B cell (primary cell): ENCODE measurements around the gene ATP1A4. TPM values are rescaled to one million over a fixed set of nuclear protein-coding genes. Genes with fewer than 3 reads are reported as not detected.

Experiments used
- ATAC-seq: fragments of 200-7000 bp; cut with Tn5 transposase; one replicate; pipeline ENCODE4 v1.10.0; 2021; ENCODE audit warnings: low read depth, mild to moderate bottlenecking, moderate number of reproducible peaks, moderate library complexity
- CTCF ChIA-PET: fragments of 350-600 bp; sonication (Branson Sonifier 250); formaldehyde crosslinking; loops from one replicate; lab custom pipeline; 2021; ENCODE audit warnings: antibody characterized with exemption, inconsistent platforms; lab: Charles Lee
- POLR2A ChIA-PET: fragments of 350-600 bp; sonication (Branson Sonifier 250); formaldehyde crosslinking; loops from one replicate; lab custom pipeline; 2021; ENCODE audit warnings: antibody characterized with exemption; lab: Charles Lee
- DNase-seq: peaks from one replicate; pipeline ENCODE4 v3.0.0; 2013
- H2AFZ ChIP-seq: 2 replicates; pipeline ENCODE4 v1.6.1; 2012; ENCODE audit warnings: mild to moderate bottlenecking, low read depth, low read length; ENCODE audit not compliant: insufficient read depth, poor library complexity, severe bottlenecking
- H3K27ac ChIP-seq, 2 donors: 1 replicate in 1 of 2; 2 replicates in 1 of 2; pipeline ENCODE4 v1.5.1; 2012 to 2013; ENCODE audit warnings: low read length in 2 of 2, mild to moderate bottlenecking in 2 of 2, moderate library complexity in 1 of 2
- H3K27me3 ChIP-seq, 4 experiments: fragments of 200-600 bp in 1 of 4; sonication (generic) in 1 of 4; replicated peaks in 1 of 4; 1 replicate in 2 of 4; 2 replicates in 2 of 4; pipeline versions ENCODE4 v1.6.1 to v1.7.0; 2013 to 2016; ENCODE audit warnings: low read length in 3 of 4, mild to moderate bottlenecking in 2 of 4, mixed read lengths in 1 of 4, moderate library complexity in 1 of 4; ENCODE audit not compliant: insufficient read depth in 4 of 4, control insufficient read depth in 3 of 4; ENCODE audit errors: control extremely low read depth in 1 of 4
- H3K36me3 ChIP-seq, 2 experiments: replicated peaks in 1 of 2; 1 replicate in 1 of 2; 2 replicates in 1 of 2; pipeline versions ENCODE4 v1.6.1 to v1.7.1; 2013; ENCODE audit warnings: low read length in 1 of 2; ENCODE audit not compliant: insufficient read depth in 2 of 2, control insufficient read depth in 1 of 2; ENCODE audit errors: control extremely low read depth in 1 of 2, extremely low read depth in 1 of 2
- H3K4me1 ChIP-seq, 2 donors: fragments of 200-600 bp in 1 of 2; sonication (generic) in 1 of 2; 1 replicate in 1 of 2; 2 replicates in 1 of 2; pipeline versions ENCODE4 v1.5.1 to v1.6.1; 2013 to 2017; ENCODE audit warnings: low read length in 2 of 2; ENCODE audit not compliant: control insufficient read depth in 2 of 2, insufficient read depth in 2 of 2
- H3K4me2 ChIP-seq: replicated peaks from 2 replicates; pipeline ENCODE3; 2012; ENCODE audit warnings: mild to moderate bottlenecking, low read depth, low read length; ENCODE audit not compliant: poor library complexity, severe bottlenecking
- H3K4me3 ChIP-seq, 5 experiments: fragments of 200-600 bp in 1 of 5; sonication (generic) in 1 of 5; 1 replicate in 3 of 5; 2 replicates in 2 of 5; pipeline versions ENCODE4 v1.5.1 to v1.7.0; 2011 to 2016; ENCODE audit warnings: low read length in 4 of 5, mild to moderate bottlenecking in 4 of 5, low read depth in 2 of 5, control low read depth in 1 of 5, moderate library complexity in 1 of 5; ENCODE audit not compliant: insufficient read depth in 1 of 5; ENCODE audit errors: control extremely low read depth in 1 of 5, extremely low read depth in 1 of 5
- H3K79me2 ChIP-seq: fragments of 200-600 bp; sonication (generic); one replicate; pipeline ENCODE4 v1.6.0; 2016; ENCODE audit warnings: low read length; ENCODE audit not compliant: control insufficient read depth, insufficient read depth
- H3K9ac ChIP-seq: fragments of 200-600 bp; sonication (generic); 2 replicates; pipeline ENCODE4 v1.6.1; 2017; ENCODE audit warnings: mild to moderate bottlenecking, low read length, moderate library complexity
- H3K9me3 ChIP-seq, 3 donors: one replicate each; pipeline versions ENCODE4 v1.6.1 to v1.7.1; 2013; ENCODE audit warnings: low read length in 2 of 3; ENCODE audit not compliant: control insufficient read depth in 2 of 3, insufficient read depth in 1 of 3; ENCODE audit errors: control extremely low read depth in 1 of 3
- H4K20me1 ChIP-seq: 2 replicates; pipeline ENCODE4 v1.6.0; 2012; ENCODE audit warnings: mild to moderate bottlenecking, low read length; ENCODE audit not compliant: insufficient read depth, control insufficient read depth, poor library complexity, severe bottlenecking
- H3K27ac Mint-ChIP-seq: one replicate; pipeline ENCODE4 v1.8.0; 2021; ENCODE audit warnings: mixed read lengths
- H3K27me3 Mint-ChIP-seq: one replicate; pipeline ENCODE4 v1.8.0; 2021; ENCODE audit warnings: mixed read lengths
- H3K4me1 Mint-ChIP-seq: one replicate; pipeline ENCODE4 v1.8.0; 2021; ENCODE audit warnings: mixed read lengths
- H3K4me3 Mint-ChIP-seq: one replicate; pipeline ENCODE4 v1.8.0; 2021; ENCODE audit warnings: mixed read lengths
- H3K9me3 Mint-ChIP-seq: one replicate; pipeline ENCODE4 v1.8.0; 2022; ENCODE audit warnings: mixed read lengths; ENCODE audit not compliant: insufficient read depth
- CTCF ChIP-seq: fragments of 200-600 bp; IDR thresholded peaks from one replicate; pipeline ENCODE4 v1.8.0; 2022; ENCODE audit warnings: antibody characterized with exemption, mild to moderate bottlenecking
- EZH2 ChIP-seq: IDR thresholded peaks from 2 replicates; pipeline ENCODE4 v1.6.1; 2012; ENCODE audit warnings: borderline replicate concordance, low read depth, mild to moderate bottlenecking, moderate library complexity, low read length; ENCODE audit not compliant: insufficient read depth, poor library complexity, severe bottlenecking
- WGBS: methylation state at CpG from one replicate; pipeline ENCODE4 v1.1.5; 2013; ENCODE audit warnings: missing lambda C conversion rate; ENCODE audit not compliant: insufficient coverage; 5-methylcytosine and 5-hydroxymethylcytosine counted together
- intact Hi-C: fragments of 100-400 bp; cut with micrococcal nuclease; formaldehyde crosslinking; loops from one replicate; pipeline ENCODE4 v1.10.0; 2022
- polyA plus RNA-seq: library from polyadenylated mRNA; depleted of rRNA; stranded (reverse); fragments of >200 nt; gene quantifications from 2 replicates; pipeline ENCODE4 v1.2.3, GENCODE V29; 2012
- total RNA-seq, 2 donors: library from RNA; stranded (reverse); fragments of 120-200 nt in 1 of 2; gene quantifications; 1 replicate in 1 of 2; 2 replicates in 1 of 2; pipeline versions ENCODE4 v1.2.3 to v1.2.4, GENCODE V29; 2013 to 2022

The ATP1A4 gene
- total and polyA plus RNA-seq, 2 donors (not counting 1 experiment from before 2014, with no cell fraction given): 0.12 TPM; not detected in 1

GRCh38 chr1:160120797-160121196, 30.6 kb upstream of the ATP1A4 start:
- H3K9me3 Mint-ChIP-seq: no peaks in the 10 kb centered on the region
- H3K27ac ChIP-seq: no peak overlapping the region
- peaks cover 0 to 12% (median 4%) of the 10 kb centered on the region in 4 experiments for H3K27me3 ChIP-seq
- TF ChIP-seq EZH2 (no peak), CTCF (no peak)
- no peak overlapping the region for H3K4me3 Mint-ChIP-seq
- WGBS: 81% methylated on average over 3 of the region's 5 CpGs
- H4K20me1 ChIP-seq: no peaks in the 10 kb centered on the region
- H3K36me3 ChIP-seq: no peaks in the 10 kb centered on the region
- H3K79me2 ChIP-seq: no peaks in the 10 kb centered on the region
- intact Hi-C loops: no loop called here
- no peaks in the 10 kb centered on the region for H3K4me1 Mint-ChIP-seq
- H3K4me2 ChIP-seq: no peak overlapping the region
- ATAC-seq: no peak
- H3K4me1 ChIP-seq: no peaks in the 10 kb centered on the region
- no peak overlapping the region for H2AFZ ChIP-seq
- H3K27me3 Mint-ChIP-seq: peaks cover 27% of the 10 kb centered on the region
- DNase-seq: no peak
- CTCF ChIA-PET: no interaction called here
- no peak overlapping the region for H3K4me3 ChIP-seq
- H3K9me3 ChIP-seq: no peaks in the 10 kb centered on the region
- POLR2A ChIA-PET: no interaction called here
- H3K27ac Mint-ChIP-seq: no peak overlapping the region
- no peak overlapping the region for H3K9ac ChIP-seq

GRCh38 chr1:160121388-160121787, 30.0 kb upstream of the ATP1A4 start:
- ATAC-seq: no peak
- no peak for DNase-seq
- Histone ChIP-seq H3K4me2 (no peak overlapping the region), H2AFZ (no peak overlapping the region), H3K27me3 (peaks cover 0 to 8% (median 3%) of the 10 kb centered on the region in 4 experiments), H3K4me1 (no peaks in the 10 kb centered on the region), H3K79me2 (no peaks in the 10 kb centered on the region), H3K9ac (no peak overlapping the region), H3K27ac (no peak overlapping the region), H3K36me3 (no peaks in the 10 kb centered on the region), H3K4me3 (no peak overlapping the region), H3K9me3 (no peaks in the 10 kb centered on the region), H4K20me1 (no peaks in the 10 kb centered on the region)
- H3K4me3 Mint-ChIP-seq: no peak overlapping the region
- ChIA-PET POLR2A (no interaction called here), CTCF (no interaction called here)
- WGBS: no CpG with 5 or more reads among the region's 1 CpG
- TF ChIP-seq CTCF: no peak
- TF ChIP-seq EZH2: no peak
- no peaks in the 10 kb centered on the region for H3K9me3 Mint-ChIP-seq
- no peaks in the 10 kb centered on the region for H3K4me1 Mint-ChIP-seq
- H3K27ac Mint-ChIP-seq: no peak overlapping the region
- intact Hi-C loops: no loop called here
- peaks cover 27% of the 10 kb centered on the region for H3K27me3 Mint-ChIP-seq
